ENCODE measurements around the gene RFX7. TPM values are rescaled to one million over a fixed set of nuclear protein-coding genes. Genes with fewer than 3 reads are reported as not detected.

Gene RFX7
- total RNA-seq, 2 experiments from 2014 or later = 40.4 to 42.5 TPM

- H3K4me3 Mint-ChIP-seq = no peak overlapping the region
- H3K27me3 Mint-ChIP-seq = no peaks in the 10 kb centered on the region
- H3K9me3 Mint-ChIP-seq = peaks cover 30% of the 10 kb centered on the region
- H3K27ac Mint-ChIP-seq = no peak overlapping the region
- peaks cover 15% of the 10 kb centered on the region for H3K4me1 Mint-ChIP-seq
- no peak for DNase-seq
- H3K36me3 Mint-ChIP-seq = peaks cover 81% of the 10 kb centered on the region
- POLR2A ChIA-PET = interaction anchor here (0.7 kb wide), 1 partner anchor 804 kb away, joined by 3 read pairs; no protein-coding TSS in a partner anchor
- no peak for ATAC-seq (ENCODE audit: low read depth)
Observed at GRCh38 chr15:56234804-56235203, 8.9 kb downstream of the RFX7 start.

GRCh38 chr15:56233549-56233948 lies 10.1 kb downstream of the RFX7 start:
- Mint-ChIP-seq H3K27me3 (no peaks in the 10 kb centered on the region), H3K4me1 (peaks cover 12% of the 10 kb centered on the region), H3K36me3 (peaks cover 87% of the 10 kb centered on the region), H3K9me3 (peaks cover 30% of the 10 kb centered on the region), H3K27ac (peak overlapping the region; percentile 11), H3K4me3 (no peak overlapping the region)
- DNase-seq = no peak
- ATAC-seq (ENCODE audit: low read depth) = no peak
- POLR2A ChIA-PET = interaction anchor here (1.0 kb wide), 1 partner anchor 11 kb away, joined by 5 read pairs; no protein-coding TSS in a partner anchor

GRCh38 chr15:56232058-56232457 lies 11.6 kb downstream of the RFX7 start:
- ATAC-seq (ENCODE audit: low read depth) = no peak
- peaks cover 16% of the 10 kb centered on the region for H3K4me1 Mint-ChIP-seq
- no peak overlapping the region for H3K27ac Mint-ChIP-seq
- no peak overlapping the region for H3K4me3 Mint-ChIP-seq
- DNase-seq = no peak
- no peaks in the 10 kb centered on the region for H3K27me3 Mint-ChIP-seq
- peaks cover 89% of the 10 kb centered on the region for H3K36me3 Mint-ChIP-seq
- POLR2A ChIA-PET = no interaction called here
- peaks cover 35% of the 10 kb centered on the region for H3K9me3 Mint-ChIP-seq

GRCh38 chr15:56228854-56229253 lies 14.8 kb downstream of the RFX7 start:
- H3K4me3 Mint-ChIP-seq = no peak overlapping the region
- H3K4me1 Mint-ChIP-seq = peaks cover 13% of the 10 kb centered on the region
- H3K9me3 Mint-ChIP-seq = peaks cover 30% of the 10 kb centered on the region

GRCh38 chr15:56228352-56228751 lies 15.3 kb downstream of the RFX7 start:
- ATAC-seq (ENCODE audit: low read depth) = no peak
- DNase-seq = no peak
- H3K36me3 Mint-ChIP-seq = peaks cover 79% of the 10 kb centered on the region
- no peaks in the 10 kb centered on the region for H3K27me3 Mint-ChIP-seq
- peaks cover 9% of the 10 kb centered on the region for H3K4me1 Mint-ChIP-seq
- H3K9me3 Mint-ChIP-seq = peaks cover 27% of the 10 kb centered on the region
- no peak overlapping the region for H3K4me3 Mint-ChIP-seq
- H3K27ac Mint-ChIP-seq = no peak overlapping the region
- POLR2A ChIA-PET = no interaction called here

More at GRCh38 chr15:56228854-56229253, 14.8 kb downstream of the RFX7 start:
- no peaks in the 10 kb centered on the region for H3K27me3 Mint-ChIP-seq
- ATAC-seq (ENCODE audit: low read depth) (no peak), DNase-seq (no peak)
- POLR2A ChIA-PET = no interaction called here
- no peak overlapping the region for H3K27ac Mint-ChIP-seq
- peaks cover 81% of the 10 kb centered on the region for H3K36me3 Mint-ChIP-seq

DNA sequence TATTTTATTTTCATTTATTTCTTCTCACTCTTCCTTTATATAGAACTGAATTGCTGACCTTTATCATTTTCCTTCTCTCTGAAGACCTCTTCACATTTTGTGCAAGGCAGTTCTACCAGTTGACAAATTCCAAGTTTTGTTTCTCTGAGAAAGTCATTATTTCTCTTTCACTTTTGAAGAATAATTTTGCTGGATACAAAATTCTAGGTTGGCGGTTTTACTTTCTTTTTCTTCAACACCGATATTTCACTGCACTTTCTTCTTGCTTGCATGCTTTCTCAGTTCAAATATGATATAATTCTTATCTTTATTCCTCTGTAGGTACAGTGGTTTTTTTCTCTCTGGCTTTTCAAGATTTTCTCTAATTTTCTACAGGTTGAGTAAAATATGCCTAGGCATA lies 15.9 kb downstream of the RFX7 start:
- Mint-ChIP-seq H3K9me3 (peaks cover 26% of the 10 kb centered on the region), H3K27me3 (no peaks in the 10 kb centered on the region), H3K4me3 (no peak overlapping the region), H3K36me3 (peaks cover 78% of the 10 kb centered on the region), H3K4me1 (peaks cover 7% of the 10 kb centered on the region), H3K27ac (no peak overlapping the region)
- DNase-seq = no peak
- no peak for ATAC-seq (ENCODE audit: low read depth)
- POLR2A ChIA-PET = no interaction called here

DNA sequence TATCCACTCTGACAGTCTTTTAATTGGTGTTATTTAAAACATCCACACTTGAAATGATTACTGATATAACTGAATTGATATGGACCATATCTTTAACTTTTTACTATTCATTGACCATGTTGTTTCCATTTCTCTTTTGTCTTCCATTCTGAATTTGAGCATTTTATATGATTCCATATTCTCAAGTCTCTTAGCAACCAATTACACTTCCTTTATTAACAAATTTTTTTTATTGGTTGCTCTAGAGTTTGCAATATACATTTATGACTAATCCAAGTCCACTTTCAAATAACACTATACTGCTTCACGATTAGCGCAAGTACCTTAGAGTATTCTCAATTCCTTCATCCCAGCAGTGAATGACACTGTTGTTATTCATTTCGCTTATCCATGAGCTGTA lies 16.4 kb downstream of the RFX7 start:
- Mint-ChIP-seq H3K27ac (no peak overlapping the region), H3K4me3 (no peak overlapping the region), H3K36me3 (peaks cover 78% of the 10 kb centered on the region), H3K27me3 (no peaks in the 10 kb centered on the region), H3K9me3 (peaks cover 28% of the 10 kb centered on the region), H3K4me1 (peaks cover 7% of the 10 kb centered on the region)
- no peak for DNase-seq
- POLR2A ChIA-PET = no interaction called here
- ATAC-seq (ENCODE audit: low read depth) = no peak

DNA sequence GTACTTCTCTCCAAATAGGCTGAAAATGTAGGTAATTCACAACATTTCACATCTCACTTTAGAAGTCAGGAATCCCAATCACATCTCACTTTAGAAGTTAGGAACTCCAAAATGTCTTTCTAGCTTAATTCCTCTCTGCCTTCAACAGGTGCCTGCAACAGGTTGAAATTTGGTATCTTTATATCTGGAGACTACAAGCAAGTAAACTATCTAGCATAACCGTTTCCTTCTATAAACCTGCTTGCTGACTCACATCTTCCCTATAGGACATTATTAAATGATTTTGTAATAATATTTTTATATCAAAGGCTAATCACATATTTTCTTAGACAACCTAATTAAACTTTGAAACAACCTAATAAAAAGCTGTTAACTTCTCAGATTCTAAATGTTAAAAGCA lies 18.2 kb downstream of the RFX7 start:
- Mint-ChIP-seq H3K4me3 (no peak overlapping the region), H3K27ac (no peak overlapping the region), H3K9me3 (peaks cover 24% of the 10 kb centered on the region), H3K36me3 (peaks cover 69% of the 10 kb centered on the region), H3K27me3 (no peaks in the 10 kb centered on the region), H3K4me1 (peaks cover 7% of the 10 kb centered on the region)
- POLR2A ChIA-PET = no interaction called here
- no peak for ATAC-seq (ENCODE audit: low read depth)
- no peak for DNase-seq

DNA sequence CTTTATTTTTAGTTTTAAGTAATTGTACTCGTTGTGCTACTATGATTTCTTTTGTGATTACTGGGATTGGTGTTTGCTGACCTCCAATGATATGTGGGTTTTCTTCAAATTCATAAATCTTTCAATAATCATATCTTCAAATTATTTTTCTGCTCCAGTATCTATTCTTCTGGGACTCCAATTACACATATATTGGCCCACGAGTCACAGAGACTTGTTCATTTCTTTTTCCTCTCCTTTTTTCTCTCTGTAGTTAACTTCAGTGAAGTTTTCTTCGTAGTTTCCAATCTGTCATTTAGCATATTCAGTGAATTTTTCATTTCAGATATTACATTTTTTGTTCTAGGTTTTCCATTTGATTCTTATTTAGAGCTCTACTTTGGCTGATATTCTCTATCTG lies 21.4 kb downstream of the RFX7 start:
- Mint-ChIP-seq H3K9me3 (peaks cover 17% of the 10 kb centered on the region), H3K27me3 (no peaks in the 10 kb centered on the region), H3K4me3 (no peak overlapping the region), H3K36me3 (peaks cover 56% of the 10 kb centered on the region), H3K4me1 (no peaks in the 10 kb centered on the region), H3K27ac (no peak overlapping the region)
- no peak for DNase-seq
- no peak for ATAC-seq (ENCODE audit: low read depth)
- POLR2A ChIA-PET = no interaction called here

- ATAC-seq (ENCODE audit: low read depth) (no peak), DNase-seq (no peak)
- H3K27me3 Mint-ChIP-seq = no peaks in the 10 kb centered on the region
- POLR2A ChIA-PET = no interaction called here
- peaks cover 3% of the 10 kb centered on the region for H3K4me1 Mint-ChIP-seq
- peaks cover 15% of the 10 kb centered on the region for H3K9me3 Mint-ChIP-seq
- no peak overlapping the region for H3K27ac Mint-ChIP-seq
- H3K4me3 Mint-ChIP-seq = no peak overlapping the region
- H3K36me3 Mint-ChIP-seq = peaks cover 37% of the 10 kb centered on the region
Observed at GRCh38 chr15:56217341-56217740, 26.3 kb downstream of the RFX7 start.

DNA sequence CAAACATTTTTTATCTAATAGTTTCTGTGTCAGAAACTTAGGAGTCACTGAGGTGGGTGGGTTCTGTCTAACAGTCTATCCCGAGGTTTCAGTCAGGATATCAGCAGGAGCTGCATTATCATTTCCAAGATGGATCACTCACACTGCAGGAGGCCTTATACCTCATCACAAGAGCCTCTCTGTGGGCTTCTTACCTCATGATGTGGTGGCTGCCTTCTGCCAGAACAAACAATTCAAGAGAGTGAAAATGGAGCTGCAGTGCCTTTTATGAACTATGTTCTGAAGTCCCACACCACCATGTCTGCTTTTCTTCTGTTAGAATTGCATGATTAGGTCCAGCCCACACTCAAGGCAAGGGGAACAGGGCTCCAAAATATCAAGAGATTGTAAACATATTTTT lies 27.9 kb downstream of the RFX7 start:
- POLR2A ChIA-PET = no interaction called here
- ATAC-seq (ENCODE audit: low read depth) (no peak), DNase-seq (no peak)
- Mint-ChIP-seq H3K27ac (no peak overlapping the region), H3K9me3 (peaks cover 23% of the 10 kb centered on the region), H3K27me3 (no peaks in the 10 kb centered on the region), H3K4me1 (peaks cover 8% of the 10 kb centered on the region), H3K36me3 (peaks cover 46% of the 10 kb centered on the region), H3K4me3 (no peak overlapping the region)

- Mint-ChIP-seq H3K9me3 (peaks cover 20% of the 10 kb centered on the region), H3K4me3 (no peak overlapping the region), H3K27me3 (no peaks in the 10 kb centered on the region), H3K36me3 (peaks cover 41% of the 10 kb centered on the region), H3K27ac (no peak overlapping the region), H3K4me1 (peaks cover 29% of the 10 kb centered on the region)
- no peak for ATAC-seq (ENCODE audit: low read depth)
- POLR2A ChIA-PET = no interaction called here
- no peak for DNase-seq
Observed at GRCh38 chr15:56211960-56212550, 31.6 kb downstream of the RFX7 start.

GRCh38 chr15:56211064-56211463 lies 32.6 kb downstream of the RFX7 start:
- ATAC-seq (ENCODE audit: low read depth) = no peak
- no peak for DNase-seq
- H3K4me3 Mint-ChIP-seq = no peak overlapping the region
- no peak overlapping the region for H3K27ac Mint-ChIP-seq
- peaks cover 39% of the 10 kb centered on the region for H3K4me1 Mint-ChIP-seq
- POLR2A ChIA-PET = no interaction called here
- H3K36me3 Mint-ChIP-seq = peaks cover 46% of the 10 kb centered on the region
- no peaks in the 10 kb centered on the region for H3K27me3 Mint-ChIP-seq
- H3K9me3 Mint-ChIP-seq = peaks cover 20% of the 10 kb centered on the region

GRCh38 chr15:56208641-56209155 lies 35.0 kb downstream of the RFX7 start:
- Mint-ChIP-seq H3K9me3 (peaks cover 17% of the 10 kb centered on the region), H3K4me3 (peak overlapping the region; percentile 66), H3K27ac (peak overlapping the region; percentile 66), H3K4me1 (peaks cover 47% of the 10 kb centered on the region), H3K36me3 (peaks cover 42% of the 10 kb centered on the region), H3K27me3 (no peaks in the 10 kb centered on the region)
- DNase-seq (no peak), ATAC-seq (ENCODE audit: low read depth) (no peak)
- POLR2A ChIA-PET = interaction anchor here (1.4 kb wide), 1 partner anchor 36 kb away, joined by 9 read pairs; no protein-coding TSS in a partner anchor
